Endothelial cell (in vitro differentiated cells): ENCODE results near the gene CXCR6. TPM values are rescaled to one million over a fixed set of nuclear protein-coding genes. Genes with fewer than 3 reads are reported as not detected.

Experiments used
- DNase-seq: peaks from one replicate; pipeline ENCODE4 v3.0.0; 2021; ENCODE audit warnings: low spot score
- H3K27ac Mint-ChIP-seq: one replicate; pipeline ENCODE4 v1.8.0; 2021; ENCODE audit warnings: mixed read lengths, inconsistent platforms; ENCODE audit not compliant: unreplicated experiment
- H3K27me3 Mint-ChIP-seq: one replicate; pipeline ENCODE4 v1.8.0; 2021; ENCODE audit warnings: mild to moderate bottlenecking, moderate library complexity, mixed read lengths, inconsistent platforms; ENCODE audit not compliant: unreplicated experiment
- H3K36me3 Mint-ChIP-seq: one replicate; pipeline ENCODE4 v1.8.0; 2021; ENCODE audit warnings: mild to moderate bottlenecking, low read depth, mixed read lengths, inconsistent platforms; ENCODE audit not compliant: unreplicated experiment
- H3K4me1 Mint-ChIP-seq: one replicate; pipeline ENCODE4 v1.8.0; 2021; ENCODE audit warnings: mild to moderate bottlenecking, mixed read lengths, inconsistent platforms; ENCODE audit not compliant: unreplicated experiment
- H3K4me3 Mint-ChIP-seq: one replicate; pipeline ENCODE4 v1.8.0; 2021; ENCODE audit warnings: mild to moderate bottlenecking, mixed read lengths, inconsistent platforms; ENCODE audit not compliant: unreplicated experiment
- H3K9me3 Mint-ChIP-seq: one replicate; pipeline ENCODE4 v1.8.0; 2021; ENCODE audit warnings: mixed read lengths, inconsistent platforms; ENCODE audit not compliant: unreplicated experiment
- CTCF ChIP-seq: fragments of 200-600 bp; sonication (generic); IDR thresholded peaks from one replicate; pipeline ENCODE4 v1.5.0; 2021; ENCODE audit warnings: antibody characterized with exemption; ENCODE audit not compliant: unreplicated experiment
- total RNA-seq: library from RNA; stranded (reverse); fragmentation: NEBNext Ultra II Directional; extraction: Animal tissue kit (Norgen Biotek cat#: 25700); gene quantifications from one replicate; pipeline ENCODE4 v1.2.1, GENCODE V29; 2021; ENCODE audit not compliant: unreplicated experiment

The CXCR6 gene
- total RNA-seq, 1 donor from 2014 or later: not detected

GRCh38 chr3:45905755-45906154 lies 37.5 kb upstream of the CXCR6 start:
- Mint-ChIP-seq H3K9me3 (no peaks in the 10 kb centered on the region), H3K36me3 (peaks cover 7% of the 10 kb centered on the region), H3K4me1 (peaks cover 25% of the 10 kb centered on the region), H3K27ac (no peak overlapping the region), H3K27me3 (peaks cover 6% of the 10 kb centered on the region), H3K4me3 (no peak overlapping the region)
- no peak for TF ChIP-seq CTCF
- no peak for DNase-seq

GRCh38 chr3:45906681-45907407 lies 36.4 kb upstream of the CXCR6 start:
- DNase-seq: peak; percentile 33
- H3K27ac Mint-ChIP-seq: no peak overlapping the region
- peaks cover 7% of the 10 kb centered on the region for H3K36me3 Mint-ChIP-seq
- no peaks in the 10 kb centered on the region for H3K9me3 Mint-ChIP-seq
- peak overlapping the region; percentile 16 for H3K4me3 Mint-ChIP-seq
- peak; percentile 13 for TF ChIP-seq CTCF
- peaks cover 2% of the 10 kb centered on the region for H3K27me3 Mint-ChIP-seq
- H3K4me1 Mint-ChIP-seq: peaks cover 25% of the 10 kb centered on the region

- H3K4me1 Mint-ChIP-seq: peaks cover 25% of the 10 kb centered on the region
- H3K4me3 Mint-ChIP-seq: no peak overlapping the region
- peaks cover 7% of the 10 kb centered on the region for H3K36me3 Mint-ChIP-seq
- no peak overlapping the region for H3K27ac Mint-ChIP-seq
- no peak for TF ChIP-seq CTCF
- H3K27me3 Mint-ChIP-seq: peaks cover 2% of the 10 kb centered on the region
- H3K9me3 Mint-ChIP-seq: no peaks in the 10 kb centered on the region
- DNase-seq: no peak
These were observed 35.2 kb upstream of the CXCR6 start for GRCh38 chr3:45907769-45908705.

GRCh38 chr3:45908761-45909160 lies 34.5 kb upstream of the CXCR6 start:
- Mint-ChIP-seq H3K27ac (no peak overlapping the region), H3K27me3 (peaks cover 2% of the 10 kb centered on the region), H3K4me1 (peaks cover 25% of the 10 kb centered on the region), H3K36me3 (peaks cover 7% of the 10 kb centered on the region), H3K4me3 (no peak overlapping the region), H3K9me3 (no peaks in the 10 kb centered on the region)
- DNase-seq: no peak
- TF ChIP-seq CTCF: no peak
